Measurements from ENCODE around the gene KLF16. TPM values are rescaled to one million over a fixed set of nuclear protein-coding genes. Genes with fewer than 3 reads are reported as not detected.
A peak's percentile ranks its signal among the peaks of the same experiment; 100 is the strongest.

KLF16 gene
- total and polyA plus RNA-seq, 9 of the 15 experiments (the other 6 are each of a cell fraction or from before 2014, with no cell fraction given): 0.04 to 60.4 (median 6.8) TPM

DNA sequence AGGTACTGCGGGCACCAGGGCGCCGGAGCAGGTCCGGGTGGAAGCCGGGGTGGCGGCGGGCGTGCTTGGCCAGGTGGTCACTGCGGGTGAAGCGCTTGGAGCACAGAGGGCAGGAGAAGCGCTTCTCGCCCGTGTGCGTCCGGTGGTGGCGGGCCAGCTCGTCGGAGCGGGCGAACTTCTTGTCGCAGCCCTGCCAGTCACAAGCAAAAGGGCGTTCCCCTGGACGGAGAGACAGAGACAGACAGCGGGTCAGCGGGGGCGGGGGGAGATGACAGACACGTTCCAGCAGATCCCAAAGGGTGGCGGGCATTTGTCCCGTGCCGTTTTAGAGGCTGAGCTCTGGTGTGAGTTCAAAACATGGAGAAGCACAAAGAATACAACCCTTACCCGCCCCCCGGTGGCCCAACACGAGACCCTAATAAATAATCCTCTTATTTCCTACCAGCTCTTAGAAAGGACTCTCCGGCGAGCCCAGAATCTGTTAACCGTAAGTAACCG lies 8.8 kb downstream of the KLF16 start (continued):
- TF ChIP-seq, protein P1, sequence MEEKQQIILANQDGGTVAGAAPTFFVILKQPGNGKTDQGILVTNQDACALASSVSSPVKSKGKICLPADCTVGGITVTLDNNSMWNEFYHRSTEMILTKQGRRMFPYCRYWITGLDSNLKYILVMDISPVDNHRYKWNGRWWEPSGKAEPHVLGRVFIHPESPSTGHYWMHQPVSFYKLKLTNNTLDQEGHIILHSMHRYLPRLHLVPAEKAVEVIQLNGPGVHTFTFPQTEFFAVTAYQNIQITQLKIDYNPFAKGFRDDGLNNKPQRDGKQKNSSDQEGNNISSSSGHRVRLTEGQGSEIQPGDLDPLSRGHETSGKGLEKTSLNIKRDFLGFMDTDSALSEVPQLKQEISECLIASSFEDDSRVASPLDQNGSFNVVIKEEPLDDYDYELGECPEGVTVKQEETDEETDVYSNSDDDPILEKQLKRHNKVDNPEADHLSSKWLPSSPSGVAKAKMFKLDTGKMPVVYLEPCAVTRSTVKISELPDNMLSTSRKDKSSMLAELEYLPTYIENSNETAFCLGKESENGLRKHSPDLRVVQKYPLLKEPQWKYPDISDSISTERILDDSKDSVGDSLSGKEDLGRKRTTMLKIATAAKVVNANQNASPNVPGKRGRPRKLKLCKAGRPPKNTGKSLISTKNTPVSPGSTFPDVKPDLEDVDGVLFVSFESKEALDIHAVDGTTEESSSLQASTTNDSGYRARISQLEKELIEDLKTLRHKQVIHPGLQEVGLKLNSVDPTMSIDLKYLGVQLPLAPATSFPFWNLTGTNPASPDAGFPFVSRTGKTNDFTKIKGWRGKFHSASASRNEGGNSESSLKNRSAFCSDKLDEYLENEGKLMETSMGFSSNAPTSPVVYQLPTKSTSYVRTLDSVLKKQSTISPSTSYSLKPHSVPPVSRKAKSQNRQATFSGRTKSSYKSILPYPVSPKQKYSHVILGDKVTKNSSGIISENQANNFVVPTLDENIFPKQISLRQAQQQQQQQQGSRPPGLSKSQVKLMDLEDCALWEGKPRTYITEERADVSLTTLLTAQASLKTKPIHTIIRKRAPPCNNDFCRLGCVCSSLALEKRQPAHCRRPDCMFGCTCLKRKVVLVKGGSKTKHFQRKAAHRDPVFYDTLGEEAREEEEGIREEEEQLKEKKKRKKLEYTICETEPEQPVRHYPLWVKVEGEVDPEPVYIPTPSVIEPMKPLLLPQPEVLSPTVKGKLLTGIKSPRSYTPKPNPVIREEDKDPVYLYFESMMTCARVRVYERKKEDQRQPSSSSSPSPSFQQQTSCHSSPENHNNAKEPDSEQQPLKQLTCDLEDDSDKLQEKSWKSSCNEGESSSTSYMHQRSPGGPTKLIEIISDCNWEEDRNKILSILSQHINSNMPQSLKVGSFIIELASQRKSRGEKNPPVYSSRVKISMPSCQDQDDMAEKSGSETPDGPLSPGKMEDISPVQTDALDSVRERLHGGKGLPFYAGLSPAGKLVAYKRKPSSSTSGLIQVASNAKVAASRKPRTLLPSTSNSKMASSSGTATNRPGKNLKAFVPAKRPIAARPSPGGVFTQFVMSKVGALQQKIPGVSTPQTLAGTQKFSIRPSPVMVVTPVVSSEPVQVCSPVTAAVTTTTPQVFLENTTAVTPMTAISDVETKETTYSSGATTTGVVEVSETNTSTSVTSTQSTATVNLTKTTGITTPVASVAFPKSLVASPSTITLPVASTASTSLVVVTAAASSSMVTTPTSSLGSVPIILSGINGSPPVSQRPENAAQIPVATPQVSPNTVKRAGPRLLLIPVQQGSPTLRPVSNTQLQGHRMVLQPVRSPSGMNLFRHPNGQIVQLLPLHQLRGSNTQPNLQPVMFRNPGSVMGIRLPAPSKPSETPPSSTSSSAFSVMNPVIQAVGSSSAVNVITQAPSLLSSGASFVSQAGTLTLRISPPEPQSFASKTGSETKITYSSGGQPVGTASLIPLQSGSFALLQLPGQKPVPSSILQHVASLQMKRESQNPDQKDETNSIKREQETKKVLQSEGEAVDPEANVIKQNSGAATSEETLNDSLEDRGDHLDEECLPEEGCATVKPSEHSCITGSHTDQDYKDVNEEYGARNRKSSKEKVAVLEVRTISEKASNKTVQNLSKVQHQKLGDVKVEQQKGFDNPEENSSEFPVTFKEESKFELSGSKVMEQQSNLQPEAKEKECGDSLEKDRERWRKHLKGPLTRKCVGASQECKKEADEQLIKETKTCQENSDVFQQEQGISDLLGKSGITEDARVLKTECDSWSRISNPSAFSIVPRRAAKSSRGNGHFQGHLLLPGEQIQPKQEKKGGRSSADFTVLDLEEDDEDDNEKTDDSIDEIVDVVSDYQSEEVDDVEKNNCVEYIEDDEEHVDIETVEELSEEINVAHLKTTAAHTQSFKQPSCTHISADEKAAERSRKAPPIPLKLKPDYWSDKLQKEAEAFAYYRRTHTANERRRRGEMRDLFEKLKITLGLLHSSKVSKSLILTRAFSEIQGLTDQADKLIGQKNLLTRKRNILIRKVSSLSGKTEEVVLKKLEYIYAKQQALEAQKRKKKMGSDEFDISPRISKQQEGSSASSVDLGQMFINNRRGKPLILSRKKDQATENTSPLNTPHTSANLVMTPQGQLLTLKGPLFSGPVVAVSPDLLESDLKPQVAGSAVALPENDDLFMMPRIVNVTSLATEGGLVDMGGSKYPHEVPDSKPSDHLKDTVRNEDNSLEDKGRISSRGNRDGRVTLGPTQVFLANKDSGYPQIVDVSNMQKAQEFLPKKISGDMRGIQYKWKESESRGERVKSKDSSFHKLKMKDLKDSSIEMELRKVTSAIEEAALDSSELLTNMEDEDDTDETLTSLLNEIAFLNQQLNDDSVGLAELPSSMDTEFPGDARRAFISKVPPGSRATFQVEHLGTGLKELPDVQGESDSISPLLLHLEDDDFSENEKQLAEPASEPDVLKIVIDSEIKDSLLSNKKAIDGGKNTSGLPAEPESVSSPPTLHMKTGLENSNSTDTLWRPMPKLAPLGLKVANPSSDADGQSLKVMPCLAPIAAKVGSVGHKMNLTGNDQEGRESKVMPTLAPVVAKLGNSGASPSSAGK (IDR thresholded peaks at IDR 0.05): no peak
- TF ChIP-seq, protein P2, sequence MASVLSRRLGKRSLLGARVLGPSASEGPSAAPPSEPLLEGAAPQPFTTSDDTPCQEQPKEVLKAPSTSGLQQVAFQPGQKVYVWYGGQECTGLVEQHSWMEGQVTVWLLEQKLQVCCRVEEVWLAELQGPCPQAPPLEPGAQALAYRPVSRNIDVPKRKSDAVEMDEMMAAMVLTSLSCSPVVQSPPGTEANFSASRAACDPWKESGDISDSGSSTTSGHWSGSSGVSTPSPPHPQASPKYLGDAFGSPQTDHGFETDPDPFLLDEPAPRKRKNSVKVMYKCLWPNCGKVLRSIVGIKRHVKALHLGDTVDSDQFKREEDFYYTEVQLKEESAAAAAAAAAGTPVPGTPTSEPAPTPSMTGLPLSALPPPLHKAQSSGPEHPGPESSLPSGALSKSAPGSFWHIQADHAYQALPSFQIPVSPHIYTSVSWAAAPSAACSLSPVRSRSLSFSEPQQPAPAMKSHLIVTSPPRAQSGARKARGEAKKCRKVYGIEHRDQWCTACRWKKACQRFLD (CRISPR knock-in tag; IDR thresholded peaks at IDR 0.05): no peak
- TF ChIP-seq, protein P3, sequence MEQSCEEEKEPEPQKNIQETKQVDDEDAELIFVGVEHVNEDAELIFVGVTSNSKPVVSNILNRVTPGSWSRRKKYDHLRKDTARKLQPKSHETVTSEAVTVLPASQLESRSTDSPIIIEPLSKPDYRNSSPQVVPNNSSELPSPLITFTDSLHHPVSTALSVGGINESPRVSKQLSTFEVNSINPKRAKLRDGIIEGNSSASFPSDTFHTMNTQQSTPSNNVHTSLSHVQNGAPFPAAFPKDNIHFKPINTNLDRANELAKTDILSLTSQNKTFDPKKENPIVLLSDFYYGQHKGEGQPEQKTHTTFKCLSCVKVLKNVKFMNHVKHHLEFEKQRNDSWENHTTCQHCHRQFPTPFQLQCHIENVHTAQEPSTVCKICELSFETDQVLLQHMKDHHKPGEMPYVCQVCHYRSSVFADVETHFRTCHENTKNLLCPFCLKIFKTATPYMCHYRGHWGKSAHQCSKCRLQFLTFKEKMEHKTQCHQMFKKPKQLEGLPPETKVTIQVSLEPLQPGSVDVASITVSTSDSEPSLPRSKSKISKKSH (CRISPR knock-in tag; IDR thresholded peaks at IDR 0.05): no peak
- no peak for TF ChIP-seq SNRNP70 (optimal IDR thresholded peaks at IDR 0.05; ENCODE audit: low read depth, low read length)
- peak; percentile 29 for TF ChIP-seq TCF3 (CRISPR knock-in tag; IDR thresholded peaks at IDR 0.05)
- TF ChIP-seq KDM4B (IDR thresholded peaks at IDR 0.05; ENCODE audit: borderline replicate concordance in 2 of 2, low read depth in 1 of 2): no peak
- TF ChIP-seq, protein P4, sequence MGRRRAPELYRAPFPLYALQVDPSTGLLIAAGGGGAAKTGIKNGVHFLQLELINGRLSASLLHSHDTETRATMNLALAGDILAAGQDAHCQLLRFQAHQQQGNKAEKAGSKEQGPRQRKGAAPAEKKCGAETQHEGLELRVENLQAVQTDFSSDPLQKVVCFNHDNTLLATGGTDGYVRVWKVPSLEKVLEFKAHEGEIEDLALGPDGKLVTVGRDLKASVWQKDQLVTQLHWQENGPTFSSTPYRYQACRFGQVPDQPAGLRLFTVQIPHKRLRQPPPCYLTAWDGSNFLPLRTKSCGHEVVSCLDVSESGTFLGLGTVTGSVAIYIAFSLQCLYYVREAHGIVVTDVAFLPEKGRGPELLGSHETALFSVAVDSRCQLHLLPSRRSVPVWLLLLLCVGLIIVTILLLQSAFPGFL (CRISPR knock-in tag; IDR thresholded peaks at IDR 0.05): no peak
- TF ChIP-seq ZNF224 (CRISPR knock-in tag; IDR thresholded peaks at IDR 0.05): no peak
- no peak for TF ChIP-seq KDM1A (IDR thresholded peaks at IDR 0.05)
- no peak for TF ChIP-seq ARID2 (IDR thresholded peaks at IDR 0.05)
- TF ChIP-seq SMARCC2 (IDR thresholded peaks at IDR 0.05; ENCODE audit: low read depth): no peak
